Spleen (tissue), 3 donors: Measurements from ENCODE around the gene HOXB5.

ENCODE experiments used
- POLR2A ChIP-seq, 3 donors: fragments of 450-650 bp; IDR thresholded peaks; one replicate each; pipeline ENCODE4 v1.5.1; 2017; ENCODE audit warnings: antibody characterized with exemption in 3 of 3, mild to moderate bottlenecking in 1 of 3
- POLR2AphosphoS5 ChIP-seq, 3 donors: sonication (generic); formaldehyde crosslinking; IDR thresholded peaks; one replicate each; pipeline ENCODE4 v1.5.1; 2017; ENCODE audit warnings: antibody characterized with exemption in 3 of 3

DNA sequence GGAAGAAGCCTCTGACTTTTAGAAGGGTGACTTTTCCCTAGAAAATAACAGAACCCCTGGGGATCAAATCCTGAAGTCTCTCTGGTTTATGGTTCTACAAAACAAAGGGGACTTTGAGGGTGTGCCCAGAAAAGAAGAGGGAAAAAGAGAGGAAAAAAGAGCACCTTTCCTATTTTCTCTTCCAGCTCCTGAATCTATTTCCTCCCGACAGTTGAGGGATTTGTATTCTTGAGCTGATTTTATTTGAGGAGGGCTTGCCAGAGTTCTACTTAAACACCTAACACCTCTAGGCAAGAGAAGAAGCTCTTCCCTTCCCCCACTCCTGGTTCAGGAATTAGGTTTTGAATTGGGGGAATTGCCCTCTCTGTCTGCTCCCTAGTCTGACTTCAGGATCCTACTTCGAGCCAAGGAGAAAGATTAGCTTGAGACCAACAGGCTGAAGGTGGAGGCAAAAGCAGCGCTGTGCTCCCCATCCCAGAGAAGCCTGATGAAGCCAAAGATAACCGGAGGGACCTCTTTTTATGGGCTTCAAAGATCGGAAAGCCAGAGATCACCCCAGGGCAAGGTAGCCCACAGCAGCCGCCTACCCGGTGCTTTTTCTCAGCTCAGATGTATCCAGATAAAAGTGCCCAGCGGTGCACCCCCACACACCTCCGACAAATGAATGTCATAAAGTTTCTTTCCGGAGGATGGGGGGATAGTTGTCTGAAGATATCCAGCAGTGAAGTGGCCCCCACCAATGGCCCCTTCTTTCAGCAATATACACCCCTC lies 4.3 kb downstream of the HOXB5 start:
- TF ChIP-seq POLR2A (IDR thresholded peaks at IDR 0.05) (no peak), POLR2AphosphoS5 (IDR thresholded peaks at IDR 0.05) (no peak)
